Brain microvascular endothelial cell (primary cell): ENCODE measurements around the gene RTN1.

Source experiments
- DNase-seq: peaks from one replicate; pipeline ENCODE4 v3.0.0-alpha.2; 2020
- H3K27ac ChIP-seq: fragments of 250-450 bp; sonication (Bioruptor Pico); 2 replicates; pipeline ENCODE4 v1.5.1; 2020; ENCODE audit warnings: mild to moderate bottlenecking, moderate library complexity
- H3K27me3 ChIP-seq: fragments of 250-450 bp; sonication (Bioruptor Pico); replicated peaks from 2 replicates; pipeline ENCODE4 v1.5.1; 2020; ENCODE audit warnings: mild to moderate bottlenecking
- H3K36me3 ChIP-seq: fragments of 250-450 bp; sonication (Bioruptor Pico); replicated peaks from 2 replicates; pipeline ENCODE4 v1.5.1; 2020; ENCODE audit warnings: mild to moderate bottlenecking
- H3K4me3 ChIP-seq: 2 replicates; pipeline ENCODE4 v1.5.1; 2011; ENCODE audit warnings: low read depth, mild to moderate bottlenecking, control low read depth, low read length, moderate library complexity
- CTCF ChIP-seq: IDR thresholded peaks from 2 replicates; pipeline ENCODE4 v1.5.1; 2011; ENCODE audit warnings: low read depth, mild to moderate bottlenecking, moderate library complexity, low read length, control low read depth, inconsistent platforms; ENCODE audit errors: missing control alignments
- in situ Hi-C: cut with HindIII; loops from 2 replicates; pipeline ENCODE4 v1.10.0; 2017; ENCODE audit warnings: low sequenced_read_pairs, low pct_ligation_motif_present

Gene RTN1

GRCh38 chr14:59691266-59691665 lies 179.3 kb downstream of the RTN1 start:
- DNase-seq, result no peak
- TF ChIP-seq CTCF, result no peak
- Histone ChIP-seq H3K4me3 (no peak overlapping the region), H3K36me3 (no peaks in the 10 kb centered on the region), H3K27ac (no peak overlapping the region), H3K27me3 (no peaks in the 10 kb centered on the region)
- in situ Hi-C loops, result no loop called here

GRCh38 chr14:59690426-59690825 lies 180.2 kb downstream of the RTN1 start:
- in situ Hi-C loops, result no loop called here
- no peak overlapping the region for H3K4me3 ChIP-seq
- DNase-seq, result no peak
- H3K36me3 ChIP-seq, result no peaks in the 10 kb centered on the region
- no peaks in the 10 kb centered on the region for H3K27me3 ChIP-seq
- TF ChIP-seq CTCF, result no peak
- no peak overlapping the region for H3K27ac ChIP-seq

- Histone ChIP-seq H3K27ac (no peak overlapping the region), H3K4me3 (no peak overlapping the region), H3K27me3 (no peaks in the 10 kb centered on the region), H3K36me3 (no peaks in the 10 kb centered on the region)
- in situ Hi-C loops, result no loop called here
- peak; percentile 84 for TF ChIP-seq CTCF
- peak; percentile 70 for DNase-seq
Measured at GRCh38 chr14:59688224-59689170, 182.1 kb downstream of the RTN1 start.

GRCh38 chr14:59687663-59688062 lies 182.9 kb downstream of the RTN1 start:
- in situ Hi-C loops, result no loop called here
- Histone ChIP-seq H3K36me3 (no peaks in the 10 kb centered on the region), H3K27me3 (no peaks in the 10 kb centered on the region), H3K27ac (no peak overlapping the region), H3K4me3 (no peak overlapping the region)
- TF ChIP-seq CTCF, result no peak
- no peak for DNase-seq

GRCh38 chr14:59679872-59680271 lies 190.7 kb downstream of the RTN1 start:
- Histone ChIP-seq H3K4me3 (no peak overlapping the region), H3K27ac (no peak overlapping the region), H3K36me3 (no peaks in the 10 kb centered on the region), H3K27me3 (no peaks in the 10 kb centered on the region)
- no peak for TF ChIP-seq CTCF
- DNase-seq, result no peak
- in situ Hi-C loops, result no loop called here
